IMR-90 (cell line): ENCODE results near the gene STAG1. TPM values are rescaled to one million over a fixed set of nuclear protein-coding genes. Genes with fewer than 3 reads are reported as not detected.
A peak's percentile ranks its signal among the peaks of the same experiment; 100 is the strongest.

Experiments
- ATAC-seq: fragments of 200-7000 bp; cut with Tn5 transposase; 2 replicates; pipeline ENCODE4 v1.9.1; 2020; ENCODE audit warnings: low read depth, mild to moderate bottlenecking, moderate library complexity
- BruUV-seq: library from RNA; stranded (reverse); fragments of 400-500 nt; replicated peaks from 2 replicates; lab custom pipeline; 2021; lab: Mats Ljungman, UMichigan
- CTCF ChIA-PET: fragments of 300-600 bp; formaldehyde crosslinking; extraction: SDS; loops from one replicate; lab custom pipeline; 2021; ENCODE audit warnings: antibody characterized with exemption; lab: Yijun Ruan, JAX
- POLR2A ChIA-PET: fragments of 300-600 bp; sonication (Branson Sonifier 250); formaldehyde crosslinking; loops from one replicate; lab custom pipeline; 2022; ENCODE audit warnings: antibody characterized with exemption; ENCODE audit not compliant: unreplicated experiment; lab: Charles Lee
- DNase-seq: peaks from one replicate; pipeline ENCODE4 v3.0.0; 2013
- H2AFZ ChIP-seq: replicated peaks from 2 replicates; pipeline ENCODE3; 2013; ENCODE audit warnings: low read length, mild to moderate bottlenecking; ENCODE audit not compliant: poor library complexity
- H2AK5ac ChIP-seq: 2 replicates; pipeline ENCODE4 v1.6.1; 2013; ENCODE audit warnings: low read depth, low read length, inconsistent platforms
- H2AK9ac ChIP-seq: replicated peaks from 2 replicates; pipeline ENCODE3; 2013; ENCODE audit warnings: mild to moderate bottlenecking, low read depth, low read length, moderate library complexity; ENCODE audit not compliant: poor library complexity
- H2BK120ac ChIP-seq: 2 replicates; pipeline ENCODE4 v1.6.1; 2013; ENCODE audit warnings: low read depth, low read length, inconsistent platforms
- H2BK15ac ChIP-seq: 3 replicates; pipeline ENCODE4 v1.6.1; 2013; ENCODE audit warnings: low read depth, low read length, inconsistent platforms
- H2BK20ac ChIP-seq: 2 replicates; pipeline ENCODE4 v1.6.1; 2013; ENCODE audit warnings: low read depth, mild to moderate bottlenecking, inconsistent platforms, low read length, moderate library complexity
- H2BK5ac ChIP-seq: 2 replicates; pipeline ENCODE4 v1.6.1; 2013; ENCODE audit warnings: mild to moderate bottlenecking, low read depth, low read length, inconsistent platforms; ENCODE audit not compliant: poor library complexity, severe bottlenecking
- H3K14ac ChIP-seq: replicated peaks from 2 replicates; pipeline ENCODE4 v1.6.1; 2013; ENCODE audit warnings: low read depth, low read length, inconsistent platforms
- H3K18ac ChIP-seq: 2 replicates; pipeline ENCODE4 v1.6.1; 2013; ENCODE audit warnings: low read depth, low read length, control low read depth
- H3K23ac ChIP-seq: 2 replicates; pipeline ENCODE4 v1.6.1; 2013; ENCODE audit warnings: low read depth, low read length, inconsistent platforms
- H3K27ac ChIP-seq: 2 replicates; pipeline ENCODE4 v1.5.1; 2013; ENCODE audit warnings: mild to moderate bottlenecking, control low read depth, low read length; ENCODE audit not compliant: insufficient read depth
- H3K27me3 ChIP-seq: 2 replicates; pipeline ENCODE4 v1.6.1; 2013; ENCODE audit warnings: low read length; ENCODE audit not compliant: control insufficient read depth, insufficient read depth
- H3K36me3 ChIP-seq: 2 replicates; pipeline ENCODE4 v1.6.1; 2013; ENCODE audit warnings: low read length, mixed read lengths; ENCODE audit not compliant: control insufficient read depth, insufficient read depth
- H3K4ac ChIP-seq: 2 replicates; pipeline ENCODE4 v1.6.1; 2013; ENCODE audit warnings: low read depth, low read length, inconsistent platforms
- H3K4me1 ChIP-seq: 2 replicates; pipeline ENCODE4 v1.6.1; 2013; ENCODE audit warnings: low read length, mixed read lengths; ENCODE audit not compliant: control insufficient read depth, insufficient read depth
- H3K4me2 ChIP-seq: 2 replicates; pipeline ENCODE4 v1.6.1; 2013; ENCODE audit warnings: low read depth, mild to moderate bottlenecking, control low read depth, low read length, moderate library complexity
- H3K4me3 ChIP-seq: 2 replicates; pipeline ENCODE4 v1.5.1; 2013; ENCODE audit warnings: low read depth, mild to moderate bottlenecking, control low read depth, low read length, moderate library complexity; ENCODE audit not compliant: insufficient read depth
- H3K56ac ChIP-seq: 2 replicates; pipeline ENCODE4 v1.6.1; 2013; ENCODE audit warnings: low read length, inconsistent platforms; ENCODE audit not compliant: insufficient read depth; ENCODE audit errors: extremely low read depth
- H3K79me1 ChIP-seq, 2 experiments: 2 replicates each; pipeline ENCODE4 v1.6.1; 2013; ENCODE audit warnings: low read length in 2 of 2, inconsistent platforms in 1 of 2, low read depth in 1 of 2
- H3K9ac ChIP-seq: 2 replicates; pipeline ENCODE4 v1.6.1; 2013; ENCODE audit warnings: low read depth, low read length, control low read depth
- H3K9me1 ChIP-seq: 2 replicates; pipeline ENCODE4 v1.6.1; 2013; ENCODE audit warnings: low read length, inconsistent platforms; ENCODE audit not compliant: insufficient read depth
- H3K9me3 ChIP-seq: 2 replicates; pipeline ENCODE4 v1.6.1; 2013; ENCODE audit warnings: low read length; ENCODE audit not compliant: control insufficient read depth, insufficient read depth
- H4K20me1 ChIP-seq: 2 replicates; pipeline ENCODE4 v1.6.1; 2013; ENCODE audit warnings: low read length, inconsistent platforms; ENCODE audit not compliant: insufficient read depth
- H4K5ac ChIP-seq: 2 replicates; pipeline ENCODE4 v1.6.1; 2013; ENCODE audit warnings: mild to moderate bottlenecking, low read depth, low read length, control low read depth
- H4K8ac ChIP-seq, 2 experiments: 2 replicates each; pipeline ENCODE4 v1.6.1; 2013; ENCODE audit warnings: low read depth in 2 of 2, low read length in 2 of 2, control low read depth in 1 of 2, inconsistent platforms in 1 of 2
- H4K91ac ChIP-seq: 2 replicates; pipeline ENCODE4 v1.6.1; 2013; ENCODE audit warnings: low read depth, low read length, inconsistent platforms; ENCODE audit not compliant: insufficient read depth
- BHLHE40 ChIP-seq: fragments of 150-350 bp; IDR thresholded peaks from 2 replicates; pipeline ENCODE4 v1.6.1; 2016; ENCODE audit warnings: mild to moderate bottlenecking, low read depth, low read length
- CHD1 ChIP-seq: IDR thresholded peaks from 2 replicates; pipeline ENCODE4 v1.6.1; 2012; ENCODE audit warnings: low read depth, low read length, improper control_type of control experiment
- CTCF ChIP-seq: conservative IDR thresholded peaks from 2 replicates; pipeline ENCODE4 v1.5.1; 2012; ENCODE audit warnings: mild to moderate bottlenecking, low read depth, low read length, improper control_type of control experiment
- ELK1 ChIP-seq: fragments of 150-350 bp; IDR thresholded peaks from 2 replicates; pipeline ENCODE4 v1.6.1; 2016; ENCODE audit warnings: low read depth, mild to moderate bottlenecking, low read length, moderate library complexity, borderline replicate concordance
- MAZ ChIP-seq: IDR thresholded peaks from 2 replicates; pipeline ENCODE4 v1.6.1; 2012; ENCODE audit warnings: low read depth, mild to moderate bottlenecking, low read length, improper control_type of control experiment, moderate library complexity, borderline replicate concordance
- MXI1 ChIP-seq: IDR thresholded peaks from 2 replicates; pipeline ENCODE4 v1.6.1; 2012; ENCODE audit warnings: low read depth, mild to moderate bottlenecking, low read length, moderate library complexity, borderline replicate concordance
- NFE2L2 ChIP-seq: fragments of 150-350 bp; IDR thresholded peaks from 2 replicates; pipeline ENCODE4 v1.6.1; 2016; ENCODE audit warnings: low read depth, mild to moderate bottlenecking, low read length
- POLR2A ChIP-seq: IDR thresholded peaks from 2 replicates; pipeline ENCODE4 v1.6.1; 2012; ENCODE audit warnings: mild to moderate bottlenecking, low read depth, low read length
- SMC3 ChIP-seq: fragments of 150-350 bp; IDR thresholded peaks from 2 replicates; pipeline ENCODE4 v1.6.1; 2016; ENCODE audit warnings: low read depth, mild to moderate bottlenecking, antibody characterized with exemption, low read length, moderate library complexity
- WGBS, 2 experiments: methylation state at CpG; one replicate each; pipeline versions ENCODE4 v1.1.5 to v1.1.7; 2013; ENCODE audit warnings: missing lambda C conversion rate in 2 of 2; ENCODE audit not compliant: insufficient read length in 1 of 2; ENCODE audit errors: extremely low coverage in 2 of 2; 5-methylcytosine and 5-hydroxymethylcytosine counted together
- dilution Hi-C: fragments of 300-500 bp; cut with HindIII; formaldehyde crosslinking; loops from one replicate; pipeline ENCODE4 v1.14.3; 2018; ENCODE audit warnings: low sequenced_read_pairs; ENCODE audit not compliant: unreplicated experiment
- in situ Hi-C: fragments of 300-500 bp; cut with MboI; formaldehyde crosslinking; loops from 3 replicates; pipeline ENCODE4 v1.14.3; 2019; ENCODE audit warnings: low sequenced_read_pairs, inconsistent platforms, mixed read lengths
- intact Hi-C: fragments of 100-400 bp; cut with micrococcal nuclease; formaldehyde crosslinking; loops from 2 replicates; pipeline ENCODE4 v1.10.0; 2022
- polyA plus RNA-seq, 3 experiments: library from polyadenylated mRNA; depleted of rRNA; stranded (reverse); fragments of >200 nt; gene quantifications; 2 replicates each; pipeline ENCODE4 v1.2.3, GENCODE V29; 2012; ENCODE audit warnings: low replicate concordance in 1 of 3
- total RNA-seq: library from RNA; depleted of rRNA; stranded (reverse); fragments of >200 nt; gene quantifications from 2 replicates; pipeline ENCODE4 v1.2.3, GENCODE V29; 2012

The STAG1 gene
- total and polyA plus RNA-seq, 2 of the 4 experiments (the other 2 are of a cell fraction) = 9.6 to 32.3 TPM

GRCh38 chr3:136788154-136788553 lies 36.0 kb upstream of the STAG1 start:
- intact Hi-C loops = no loop called here
- no peak for ATAC-seq
- Histone ChIP-seq H2BK20ac (peak overlapping the region; percentile 68), H3K79me1 (0 out of 4 replicates have a peak, but pooled peaks cover 0 to 3% of the 10 kb centered on the region in 2 experiments), H3K9ac (peak overlapping the region; percentile 20; the same call in 1 of the 2 replicates), H4K91ac (peak overlapping the region; percentile 91), H3K4me3 (no peak overlapping the region), H2AFZ (no peak overlapping the region), H4K8ac (peak overlapping the region in 1 of 2 experiments; percentile 51), H3K9me3 (peaks cover 2% of the 10 kb centered on the region; the same call in 1 of the 2 replicates), H2BK120ac (peak overlapping the region; percentile 53), H3K4me2 (no peak overlapping the region), H3K14ac (peak overlapping the region; percentile 23), H4K5ac (peak overlapping the region; percentile 5), H2BK15ac (peak overlapping the region; percentile 98), H3K18ac (peak overlapping the region; percentile 84), H3K36me3 (no peaks in the 10 kb centered on the region), H2AK5ac (peak overlapping the region; percentile 65), H2AK9ac (no peak overlapping the region), H2BK5ac (peak overlapping the region; percentile 41), H3K4me1 (peaks cover 18% of the 10 kb centered on the region), H3K27me3 (no peaks in the 10 kb centered on the region), H3K56ac (no peak overlapping the region), H3K4ac (peak overlapping the region; percentile 81), H4K20me1 (no peaks in the 10 kb centered on the region), H3K23ac (peak overlapping the region; percentile 5; the same call in 1 of the 2 replicates), H3K27ac (peak overlapping the region; percentile 84; the same call in 1 of the 2 replicates), H3K9me1 (peaks cover 13% of the 10 kb centered on the region)
- ChIA-PET CTCF (interaction anchor here (0.7 to 2.4 kb wide), 3 partner anchors 36 to 226 kb away, joined by 3 to 8 read pairs (median 7); partner anchors contain the start of gene STAG1), POLR2A (no interaction called here)
- dilution Hi-C loops = no loop called here
- DNase-seq = no peak
- in situ Hi-C loops = no loop called here
- TF ChIP-seq BHLHE40 = no peak
- no peak for TF ChIP-seq MAZ
- no peak for TF ChIP-seq POLR2A
- no peak for TF ChIP-seq CTCF
- no peak for TF ChIP-seq SMC3
- TF ChIP-seq CHD1 = no peak
- no peak for TF ChIP-seq NFE2L2
- no peak for TF ChIP-seq ELK1
- no peak for TF ChIP-seq MXI1
- BruUV-seq = no TSS peak
- no CpG with 5 or more reads among the region's 1 CpG for WGBS, 2 experiments
